Heart left ventricle (tissue), 13 donors: ENCODE measurements around the gene PKN3.

Experiments used
- POLR2A ChIP-seq, 2 donors: fragments of 450-650 bp; IDR thresholded peaks; one replicate each; pipeline ENCODE4 v1.6.1; 2017; ENCODE audit warnings: antibody characterized with exemption in 2 of 2, mild to moderate bottlenecking in 2 of 2, moderate library complexity in 2 of 2
- TF ChIP-seq, protein P1 (sequence below), 12 donors: fragments of 200-600 bp; sonication (generic) in 4 of 12; IDR thresholded peaks; one replicate each; pipeline versions ENCODE4 v1.5.0 to v1.8.0; 2018 to 2022; ENCODE audit warnings: antibody characterized with exemption in 12 of 12, mild to moderate bottlenecking in 5 of 12
- donor health status: ischemic (EF 13 %, LVEDD 7.1; RV severe dilation, severe dysfunction).
- donor health status: DM: no; HTN: yes; CAD: no.
- donor health status: DM: no; HTN: no; CAD: no.
- donor health status: ischemic (EF 25% LVEDD 6.9; RV normal size, moderate dysfunction).
- donor health status: ischemic (EF 25% LVEDD 5.7; RV mildly dilated, moderate dysfunction).
- donor health status: ischemic (EF 35%, LVEDD 5.7; RV mildly dilated, moderate dysfunction).
- donor health status: nonischemic (EF 11% LVEDD 7.7; RV severe dilation, severe dysfunction).
- donor health status: DM: yes; HTN: yes; CAD: no.
- donor health status: PGD.
- donor health status: ischemic (EF 29% LVEDD 5.4; RV normal size, mild dysfunction).
- donor health status: nonischemic (EF 23%, LVEDD 6.1; RV moderate dilation, normal function).

DNA sequence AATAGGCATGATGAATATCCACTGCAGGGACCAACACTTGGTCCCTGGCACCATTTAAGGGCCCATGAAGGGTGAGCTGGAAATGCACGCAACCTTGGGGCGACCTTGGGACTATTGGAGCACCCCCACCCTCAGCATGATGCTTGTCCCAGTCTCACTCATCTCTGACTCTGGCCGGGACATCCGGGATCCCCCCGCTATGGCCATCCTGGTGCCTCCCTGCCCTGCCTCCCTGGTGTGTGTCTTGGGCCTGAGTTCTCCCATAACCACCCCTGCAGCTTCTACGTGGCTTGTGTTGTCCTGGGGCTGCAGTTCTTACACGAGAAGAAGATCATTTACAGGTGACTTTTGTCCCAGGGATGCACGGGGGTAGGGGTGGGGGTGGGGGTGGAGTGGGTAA is 15.7 kb downstream of the PKN3 start:
- TF ChIP-seq, protein P1, sequence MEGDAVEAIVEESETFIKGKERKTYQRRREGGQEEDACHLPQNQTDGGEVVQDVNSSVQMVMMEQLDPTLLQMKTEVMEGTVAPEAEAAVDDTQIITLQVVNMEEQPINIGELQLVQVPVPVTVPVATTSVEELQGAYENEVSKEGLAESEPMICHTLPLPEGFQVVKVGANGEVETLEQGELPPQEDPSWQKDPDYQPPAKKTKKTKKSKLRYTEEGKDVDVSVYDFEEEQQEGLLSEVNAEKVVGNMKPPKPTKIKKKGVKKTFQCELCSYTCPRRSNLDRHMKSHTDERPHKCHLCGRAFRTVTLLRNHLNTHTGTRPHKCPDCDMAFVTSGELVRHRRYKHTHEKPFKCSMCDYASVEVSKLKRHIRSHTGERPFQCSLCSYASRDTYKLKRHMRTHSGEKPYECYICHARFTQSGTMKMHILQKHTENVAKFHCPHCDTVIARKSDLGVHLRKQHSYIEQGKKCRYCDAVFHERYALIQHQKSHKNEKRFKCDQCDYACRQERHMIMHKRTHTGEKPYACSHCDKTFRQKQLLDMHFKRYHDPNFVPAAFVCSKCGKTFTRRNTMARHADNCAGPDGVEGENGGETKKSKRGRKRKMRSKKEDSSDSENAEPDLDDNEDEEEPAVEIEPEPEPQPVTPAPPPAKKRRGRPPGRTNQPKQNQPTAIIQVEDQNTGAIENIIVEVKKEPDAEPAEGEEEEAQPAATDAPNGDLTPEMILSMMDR (IDR thresholded peaks at IDR 0.05) = no peak
- TF ChIP-seq POLR2A (IDR thresholded peaks at IDR 0.05) = no peak
